RWPE2 (cell line): ENCODE measurements around the gene SNX24.

Experiments
- ATAC-seq: fragments of 200-7000 bp; cut with Tn5 transposase; 3 replicates; pipeline ENCODE4 v1.9.1; 2021; ENCODE audit warnings: low read depth
- DNase-seq: peaks from one replicate; pipeline ENCODE4 v3.0.0-alpha.2; 2020; ENCODE audit warnings: low spot score
- H3K27ac ChIP-seq: fragments of 450-650 bp; 2 replicates; pipeline ENCODE4 v1.5.1; 2017; ENCODE audit warnings: mild to moderate bottlenecking; ENCODE audit not compliant: poor library complexity, severe bottlenecking
- H3K27me3 ChIP-seq: fragments of 250-450 bp; sonication (Bioruptor Pico); 2 replicates; pipeline ENCODE4 v1.5.1; 2021; ENCODE audit warnings: mild to moderate bottlenecking, moderate library complexity; ENCODE audit not compliant: insufficient read depth, poor library complexity, severe bottlenecking
- H3K36me3 ChIP-seq: fragments of 250-450 bp; sonication (Bioruptor Pico); 2 replicates; pipeline ENCODE4 v1.5.1; 2020; ENCODE audit warnings: low read depth, mild to moderate bottlenecking, moderate library complexity
- H3K4me1 ChIP-seq: fragments of 250-450 bp; sonication (Bioruptor Pico); 2 replicates; pipeline ENCODE4 v1.5.1; 2021; ENCODE audit warnings: mild to moderate bottlenecking, moderate library complexity; ENCODE audit not compliant: insufficient read depth, poor library complexity, severe bottlenecking
- H3K4me3 ChIP-seq: fragments of 250-450 bp; sonication (Bioruptor Pico); 2 replicates; pipeline ENCODE4 v1.5.1; 2021; ENCODE audit warnings: mild to moderate bottlenecking, moderate library complexity; ENCODE audit not compliant: severe bottlenecking
- H3K9me3 ChIP-seq: fragments of 250-450 bp; sonication (Bioruptor Pico); 2 replicates; pipeline ENCODE4 v1.5.1; 2021; ENCODE audit warnings: mild to moderate bottlenecking, moderate library complexity; ENCODE audit not compliant: severe bottlenecking
- TF ChIP-seq, protein P1 (sequence below): fragments of 450-650 bp; IDR thresholded peaks from one replicate; pipeline ENCODE4 v1.5.1; 2017; ENCODE audit warnings: mild to moderate bottlenecking, moderate library complexity; ENCODE audit not compliant: poor library complexity, severe bottlenecking

The SNX24 gene

GRCh38 chr5:123001808-123002207 is 156.4 kb downstream of the SNX24 start:
- DNase-seq (no peak), ATAC-seq (no peak)
- Histone ChIP-seq H3K36me3 (no peaks in the 10 kb centered on the region), H3K27ac (no peak overlapping the region), H3K4me3 (no peak overlapping the region), H3K9me3 (no peaks in the 10 kb centered on the region), H3K27me3 (no peaks in the 10 kb centered on the region), H3K4me1 (no peaks in the 10 kb centered on the region)
- TF ChIP-seq, protein P1, sequence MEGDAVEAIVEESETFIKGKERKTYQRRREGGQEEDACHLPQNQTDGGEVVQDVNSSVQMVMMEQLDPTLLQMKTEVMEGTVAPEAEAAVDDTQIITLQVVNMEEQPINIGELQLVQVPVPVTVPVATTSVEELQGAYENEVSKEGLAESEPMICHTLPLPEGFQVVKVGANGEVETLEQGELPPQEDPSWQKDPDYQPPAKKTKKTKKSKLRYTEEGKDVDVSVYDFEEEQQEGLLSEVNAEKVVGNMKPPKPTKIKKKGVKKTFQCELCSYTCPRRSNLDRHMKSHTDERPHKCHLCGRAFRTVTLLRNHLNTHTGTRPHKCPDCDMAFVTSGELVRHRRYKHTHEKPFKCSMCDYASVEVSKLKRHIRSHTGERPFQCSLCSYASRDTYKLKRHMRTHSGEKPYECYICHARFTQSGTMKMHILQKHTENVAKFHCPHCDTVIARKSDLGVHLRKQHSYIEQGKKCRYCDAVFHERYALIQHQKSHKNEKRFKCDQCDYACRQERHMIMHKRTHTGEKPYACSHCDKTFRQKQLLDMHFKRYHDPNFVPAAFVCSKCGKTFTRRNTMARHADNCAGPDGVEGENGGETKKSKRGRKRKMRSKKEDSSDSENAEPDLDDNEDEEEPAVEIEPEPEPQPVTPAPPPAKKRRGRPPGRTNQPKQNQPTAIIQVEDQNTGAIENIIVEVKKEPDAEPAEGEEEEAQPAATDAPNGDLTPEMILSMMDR, result no peak

DNA sequence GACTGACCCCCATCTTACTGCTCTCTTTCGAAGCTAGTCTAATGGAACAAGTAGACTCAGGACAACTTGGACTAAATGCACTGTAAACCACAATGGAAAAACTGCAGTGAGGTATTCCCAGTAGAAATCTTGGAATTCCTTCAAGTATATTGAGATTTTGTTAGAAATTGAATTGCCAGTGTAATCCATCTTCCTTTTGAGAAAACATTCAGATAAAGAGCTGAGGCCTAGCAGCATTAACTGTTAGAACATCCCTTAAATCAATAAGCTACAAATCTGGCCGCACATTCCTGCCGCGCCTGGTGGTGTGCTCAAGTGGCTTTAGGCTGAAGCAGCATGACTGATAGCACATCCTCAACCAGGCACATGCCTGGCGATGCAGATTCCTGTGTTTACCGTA is 161.8 kb downstream of the SNX24 start:
- Histone ChIP-seq H3K4me1 (no peaks in the 10 kb centered on the region), H3K27ac (no peak overlapping the region), H3K36me3 (peaks cover 5% of the 10 kb centered on the region; the same call in 1 of the 2 replicates), H3K9me3 (no peaks in the 10 kb centered on the region), H3K4me3 (no peak overlapping the region), H3K27me3 (no peaks in the 10 kb centered on the region)
- no peak for ATAC-seq
- TF ChIP-seq, protein P1, result no peak
- no peak for DNase-seq

- no peaks in the 10 kb centered on the region for H3K9me3 ChIP-seq
- no peak overlapping the region for H3K4me3 ChIP-seq
- ATAC-seq (no peak), DNase-seq (no peak)
- TF ChIP-seq, protein P1, result no peak
- no peaks in the 10 kb centered on the region for H3K4me1 ChIP-seq
- H3K27me3 ChIP-seq, result no peaks in the 10 kb centered on the region
- peaks cover 5% of the 10 kb centered on the region; the same call in 1 of the 2 replicates for H3K36me3 ChIP-seq
- H3K27ac ChIP-seq, result no peak overlapping the region
Measured at GRCh38 chr5:123007754-123008153, 162.3 kb downstream of the SNX24 start.

DNA sequence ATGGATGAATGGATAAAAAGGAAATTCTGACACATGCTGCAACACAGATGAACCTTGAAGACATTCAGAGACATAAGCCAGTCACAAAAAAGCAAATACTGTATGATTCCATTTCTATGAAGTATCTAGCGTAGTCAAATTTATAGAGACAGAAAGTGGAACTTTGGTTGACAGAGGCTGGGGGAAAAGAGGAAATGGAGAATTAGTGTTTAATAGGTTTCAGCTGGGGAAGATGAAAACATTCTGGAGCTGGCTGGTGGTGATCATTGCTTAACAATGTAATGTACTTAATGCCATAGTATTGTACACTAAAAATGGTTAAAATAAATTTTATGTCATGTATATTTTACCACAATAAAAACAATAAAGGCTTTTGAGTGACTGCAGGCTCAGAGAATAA is 166.9 kb downstream of the SNX24 start:
- Histone ChIP-seq H3K4me1 (no peaks in the 10 kb centered on the region), H3K36me3 (peaks cover 5% of the 10 kb centered on the region; the same call in 1 of the 2 replicates), H3K9me3 (no peaks in the 10 kb centered on the region), H3K27me3 (no peaks in the 10 kb centered on the region), H3K4me3 (no peak overlapping the region), H3K27ac (no peak overlapping the region)
- ATAC-seq, result no peak
- TF ChIP-seq, protein P1, result no peak
- DNase-seq, result no peak

DNA sequence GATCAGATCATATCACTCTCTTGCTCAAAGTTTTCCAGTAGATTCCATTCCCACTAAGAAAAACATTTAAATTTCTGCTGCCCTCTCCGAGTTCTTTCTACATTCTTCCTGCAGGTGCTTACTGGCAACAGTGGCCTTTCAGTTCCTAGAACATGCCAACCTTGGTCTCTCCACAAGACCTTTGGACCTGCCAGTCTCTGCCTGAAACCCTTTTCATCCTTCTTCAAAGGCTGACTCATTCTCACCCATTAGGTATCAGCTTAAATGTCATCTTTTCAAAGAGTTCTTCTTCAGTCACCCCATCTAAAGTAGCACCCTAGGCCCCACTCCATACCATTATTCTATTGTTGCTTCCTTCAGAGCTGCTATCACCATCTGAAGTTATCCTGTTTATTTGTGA is 169.3 kb downstream of the SNX24 start:
- ATAC-seq (no peak), DNase-seq (no peak)
- Histone ChIP-seq H3K27ac (no peak overlapping the region), H3K4me3 (no peak overlapping the region), H3K36me3 (no peaks in the 10 kb centered on the region), H3K4me1 (no peaks in the 10 kb centered on the region), H3K27me3 (no peaks in the 10 kb centered on the region), H3K9me3 (no peaks in the 10 kb centered on the region)
- TF ChIP-seq, protein P1, result no peak
